Nephron (organoid): ENCODE results near the gene LMO7.

Experiments
- H3K27ac Mint-ChIP-seq, 3 experiments: 2 replicates each; pipeline ENCODE4 v1.8.0; 2020; ENCODE audit warnings: mixed read lengths in 3 of 3, mild to moderate bottlenecking in 2 of 3, moderate library complexity in 1 of 3
- H3K27me3 Mint-ChIP-seq: 2 replicates; pipeline ENCODE4 v1.8.0; 2021; ENCODE audit warnings: low read depth, mild to moderate bottlenecking, moderate library complexity, mixed read lengths
- H3K36me3 Mint-ChIP-seq: 2 replicates; pipeline ENCODE4 v1.8.0; 2020; ENCODE audit warnings: low read depth, mixed read lengths
- H3K4me1 Mint-ChIP-seq: 2 replicates; pipeline ENCODE4 v1.8.0; 2020; ENCODE audit warnings: mixed read lengths
- H3K4me3 Mint-ChIP-seq, 3 experiments: 2 replicates each; pipeline ENCODE4 v1.8.0; 2020; ENCODE audit warnings: mild to moderate bottlenecking in 3 of 3, mixed read lengths in 3 of 3, moderate library complexity in 2 of 3
- H3K9me3 Mint-ChIP-seq: 2 replicates; pipeline ENCODE4 v1.8.0; 2020; ENCODE audit warnings: mixed read lengths
- CTCF ChIP-seq, 3 experiments: fragments of 200-600 bp; sonication (generic); IDR thresholded peaks; one replicate each; pipeline ENCODE4 v1.5.0; 2021; ENCODE audit warnings: antibody characterized with exemption in 3 of 3; ENCODE audit not compliant: unreplicated experiment in 3 of 3

LMO7 gene

GRCh38 chr13:75628801-75629200 is 7.3 kb upstream of the LMO7 start:
- no peaks in the 10 kb centered on the region for H3K9me3 Mint-ChIP-seq
- peaks cover 6% of the 10 kb centered on the region for H3K4me1 Mint-ChIP-seq
- H3K27ac Mint-ChIP-seq: no peak overlapping the region
- peaks cover 8% of the 10 kb centered on the region for H3K27me3 Mint-ChIP-seq
- no peak for TF ChIP-seq CTCF (IDR thresholded peaks at IDR 0.05; ENCODE audit: unreplicated experiment in 3 of 3)
- no peak overlapping the region for H3K4me3 Mint-ChIP-seq
- H3K36me3 Mint-ChIP-seq: peaks cover 16% of the 10 kb centered on the region

- TF ChIP-seq CTCF (IDR thresholded peaks at IDR 0.05; ENCODE audit: unreplicated experiment in 3 of 3): no peak
- H3K4me1 Mint-ChIP-seq: peaks cover 18% of the 10 kb centered on the region
- H3K27ac Mint-ChIP-seq: peak overlapping the region in 2 of 3 experiments; percentile 34 to 58
- no peaks in the 10 kb centered on the region for H3K36me3 Mint-ChIP-seq
- H3K27me3 Mint-ChIP-seq: peaks cover 28% of the 10 kb centered on the region
- H3K4me3 Mint-ChIP-seq: peak overlapping the region; percentile 60 to 79 (median 65)
- no peaks in the 10 kb centered on the region for H3K9me3 Mint-ChIP-seq
Measured at GRCh38 chr13:75633285-75633684, 2.8 kb upstream of the LMO7 start.

- no peak for TF ChIP-seq CTCF (IDR thresholded peaks at IDR 0.05; ENCODE audit: unreplicated experiment in 3 of 3)
- Mint-ChIP-seq H3K27me3 (peaks cover 40% of the 10 kb centered on the region), H3K27ac (peak overlapping the region in 1 of 3 experiments; percentile 85), H3K4me1 (peaks cover 18% of the 10 kb centered on the region), H3K9me3 (no peaks in the 10 kb centered on the region), H3K36me3 (no peaks in the 10 kb centered on the region), H3K4me3 (peak overlapping the region; percentile 63 to 85 (median 81))
Measured at GRCh38 chr13:75635101-75635827, 866 bp upstream of the LMO7 start.

GRCh38 chr13:75636436-75637180 is 478 bp downstream of the LMO7 start:
- Mint-ChIP-seq H3K4me3 (peak overlapping the region; percentile 69 to 87 (median 80)), H3K27me3 (peaks cover 40% of the 10 kb centered on the region), H3K36me3 (no peaks in the 10 kb centered on the region), H3K4me1 (peaks cover 18% of the 10 kb centered on the region), H3K27ac (peak overlapping the region in 1 of 3 experiments; percentile 52), H3K9me3 (no peaks in the 10 kb centered on the region)
- TF ChIP-seq CTCF (IDR thresholded peaks at IDR 0.05; ENCODE audit: unreplicated experiment in 3 of 3): no peak

- Mint-ChIP-seq H3K27me3 (peaks cover 40% of the 10 kb centered on the region), H3K27ac (peak overlapping the region in 2 of 3 experiments; percentile 49 to 52), H3K36me3 (no peaks in the 10 kb centered on the region), H3K9me3 (no peaks in the 10 kb centered on the region), H3K4me1 (peaks cover 18% of the 10 kb centered on the region), H3K4me3 (peak overlapping the region; percentile 78 to 87 (median 80))
- TF ChIP-seq CTCF (IDR thresholded peaks at IDR 0.05; ENCODE audit: unreplicated experiment in 3 of 3): no peak
Measured at GRCh38 chr13:75637181-75637750, 1.1 kb downstream of the LMO7 start.
